ENCODE data around the gene VCL. TPM values are rescaled to one million over a fixed set of nuclear protein-coding genes. Genes with fewer than 3 reads are reported as not detected.

Gene VCL
- total RNA-seq, 1 experiment from 2014 or later = 291 TPM

- H2BK20ac ChIP-seq (ENCODE audit: low read depth, low read length, poor library complexity, severe bottlenecking) = no peak overlapping the region
- no peak overlapping the region for H3K18ac ChIP-seq (ENCODE audit: insufficient read length, low read depth, low read length)
- DNase-seq = no peak
- WGBS (ENCODE audit: extremely low coverage, insufficient read length, low lambda C conversion rate) = no CpG with 5 or more reads among the region's 2 CpGs
- H3K23me2 ChIP-seq (ENCODE audit: insufficient read length, low read depth, low read length, poor library complexity, severe bottlenecking) = no peaks in the 10 kb centered on the region
- H2AK5ac ChIP-seq (ENCODE audit: insufficient read length, low read length) = no peak overlapping the region
- no peak overlapping the region for H3K14ac ChIP-seq (ENCODE audit: insufficient read depth, low read length)
- TF ChIP-seq CTCF (conservative IDR thresholded peaks at IDR 0.05) = no peak
- H3K4me2 ChIP-seq (ENCODE audit: insufficient read depth, insufficient read length, low read length) = no peak overlapping the region
- no peak overlapping the region for H3K27ac ChIP-seq (ENCODE audit: insufficient read length, low read depth, low read length)
- H3K23ac ChIP-seq (ENCODE audit: insufficient read length, low read depth, low read length) = no peak overlapping the region
- no peak overlapping the region for H4K8ac ChIP-seq (replicated peaks; ENCODE audit: insufficient read length, low read depth, low read length)
- no peak overlapping the region for H3T11ph ChIP-seq (ENCODE audit: low read length)
- no peak overlapping the region for H4K5ac ChIP-seq (ENCODE audit: insufficient read length, low read depth, low read length)
- H3K4me1 ChIP-seq (ENCODE audit: insufficient read depth, low read length) = peaks cover 9% of the 10 kb centered on the region
- H3K4me3 Mint-ChIP-seq = no peak overlapping the region
- H2BK15ac ChIP-seq (ENCODE audit: low read depth, low read length) = no peak overlapping the region
- peaks cover 49 to 54% of the 10 kb centered on the region in 2 experiments for H3K4me1 Mint-ChIP-seq
- no peak overlapping the region for H3K56ac ChIP-seq (ENCODE audit: insufficient read length, low read depth, low read length)
- peaks cover 25 to 60% (median 40%) of the 10 kb centered on the region in 3 experiments; a peak in 6 of 7 replicates for H3K36me3 Mint-ChIP-seq (ENCODE audit: insufficient read depth in 1 of 3, low read depth in 3 of 3)
- H2BK120ac ChIP-seq (ENCODE audit: low read depth, low read length, poor library complexity, severe bottlenecking) = no peak overlapping the region
- no peaks in the 10 kb centered on the region for H3K27me3 ChIP-seq (ENCODE audit: insufficient read depth, low read length)
- no peaks in the 10 kb centered on the region for H4K20me1 ChIP-seq (ENCODE audit: control insufficient read depth, insufficient read depth, insufficient read length)
- H3K27ac Mint-ChIP-seq = 0 out of 7 replicates have a peak overlapping the region, but pooled peaks of 1 of the 3 experiments have one; percentile 90
- H2BK12ac ChIP-seq (ENCODE audit: insufficient read length, low read depth, low read length) = no peak overlapping the region
- H3K9me3 ChIP-seq (ENCODE audit: control insufficient read depth, low read depth, low read length) = no peaks in the 10 kb centered on the region
- H3K27me3 Mint-ChIP-seq (ENCODE audit: low read depth) = no peaks in the 10 kb centered on the region
- no peaks in the 10 kb centered on the region for H3K79me1 ChIP-seq (ENCODE audit: insufficient read depth, low read depth, low read length, poor library complexity, severe bottlenecking)
- H3K9me3 Mint-ChIP-seq = no peaks in the 10 kb centered on the region
- H4K91ac ChIP-seq (ENCODE audit: insufficient read length, low read depth, low read length) = no peak overlapping the region
- H3K9ac ChIP-seq (ENCODE audit: extremely low read depth, insufficient read length, low read length) = no peak overlapping the region
- no peaks in the 10 kb centered on the region; the same call in 1 of the 2 replicates for H3K79me2 ChIP-seq (ENCODE audit: insufficient read depth, low read length)
- H2BK5ac ChIP-seq (ENCODE audit: insufficient read length, low read length) = no peak overlapping the region
- no peak overlapping the region for H3K4ac ChIP-seq (ENCODE audit: low read depth, low read length)
- H2AFZ ChIP-seq (ENCODE audit: low read length) = no peak overlapping the region
Measured at GRCh38 chr10:74076961-74077360, 79.0 kb downstream of the VCL start.

Data from H9 (cell line).